Pancreas (tissue), 10 donors: ENCODE data around the gene TSPAN9. TPM values are rescaled to one million over a fixed set of nuclear protein-coding genes. Genes with fewer than 3 reads are reported as not detected.

Experiments used
- ATAC-seq, 4 donors: fragments of 200-7000 bp; cut with Tn5 transposase; one replicate each; pipeline versions ENCODE4 v1.8.0 to v1.9.1; 2020; ENCODE audit warnings: mild to moderate bottlenecking in 4 of 4, moderate library complexity in 4 of 4
- DNase-seq, 6 donors: peaks; one replicate each; pipeline ENCODE4 v3.0.0-alpha.2; 2020
- FAIRE-seq: peaks from 2 replicates; lab custom pipeline; 2012; peaks lifted over from hg19 to GRCh38; lab: Jason Lieb, UNC
- H3K27ac ChIP-seq, 4 donors: fragments of 200-600 bp; sonication (generic); 1 replicate in 3 of 4; 2 replicates in 1 of 4; pipeline versions ENCODE4 v1.5.0 to v1.8.0; 2020
- H3K27me3 ChIP-seq, 4 donors: fragments of 200-600 bp; one replicate each; pipeline ENCODE4 v1.8.0; 2021
- H3K36me3 ChIP-seq, 3 donors: fragments of 200-600 bp; sonication (generic) in 1 of 3; one replicate each; pipeline versions ENCODE4 v1.5.0 to v1.8.0; 2020 to 2021
- H3K4me1 ChIP-seq, 3 donors: fragments of 200-600 bp; one replicate each; pipeline ENCODE4 v1.8.0; 2021
- H3K4me3 ChIP-seq, 4 donors: fragments of 200-600 bp; sonication (generic) in 2 of 4; one replicate each; pipeline versions ENCODE4 v1.5.0 to v1.8.0; 2020 to 2021
- H3K9me3 ChIP-seq, 4 donors: fragments of 200-600 bp; one replicate each; pipeline ENCODE4 v1.8.0; 2021
- WGBS, 2 donors: extraction: QIAGEN DNeasy Blood & Tissue Kit; methylation state at CpG; one replicate each; pipeline ENCODE4 v1.1.7; 2013; 5-methylcytosine and 5-hydroxymethylcytosine counted together
- intact Hi-C, 3 donors: fragments of 100-400 bp; cut with DNase I; formaldehyde crosslinking; loops; one replicate each; pipeline versions ENCODE4 v1.11.1 to v1.14.2; 2022
- polyA plus RNA-seq, 2 donors: library from polyadenylated mRNA; stranded (reverse); fragments of 200-250 nt; gene quantifications; one replicate each; pipeline ENCODE4 v1.2.3, GENCODE V29; 2013
- total RNA-seq, 6 donors: library from RNA; stranded (reverse); fragmentation: NEBNext Ultra II Directional in 4 of 6; extraction: Animal tissue kit (Norgen Biotek cat#: 25700) in 4 of 6; gene quantifications; one replicate each; pipeline versions ENCODE4 v1.2.1 to v1.2.4, GENCODE V29; 2021 to 2023
- TF ChIP-seq, protein P1 (sequence below), 4 donors: fragments of 200-600 bp; sonication (generic) in 3 of 4; IDR thresholded peaks; one replicate each; pipeline versions ENCODE4 v1.5.0 to v1.8.0; 2021; ENCODE audit warnings: antibody characterized with exemption in 4 of 4
- donor health status: healthy with polysubstance abuse.
- donor health status: DM: no; HTN: no; CAD: no; lungs with moderate emphysema.
- donor health status: DM: no; HTN: no; CAD: no.
- donor health status: control.
- donor health status: control.
- donor health status: Bipolar disorder and iron deficiency.
- donor health status: DM: yes; HTN: yes; CAD: no.
- donor health status: DM: no; HTN: no; CAD: no.
- donor health status: DM: no; HTN: no; CAD: no.
- donor health status: DM: yes; HTN: yes; CAD: no.

TSPAN9 gene
- total and polyA plus RNA-seq, 8 donors = 7.8 to 19.5 (median 13.0) TPM

DNA sequence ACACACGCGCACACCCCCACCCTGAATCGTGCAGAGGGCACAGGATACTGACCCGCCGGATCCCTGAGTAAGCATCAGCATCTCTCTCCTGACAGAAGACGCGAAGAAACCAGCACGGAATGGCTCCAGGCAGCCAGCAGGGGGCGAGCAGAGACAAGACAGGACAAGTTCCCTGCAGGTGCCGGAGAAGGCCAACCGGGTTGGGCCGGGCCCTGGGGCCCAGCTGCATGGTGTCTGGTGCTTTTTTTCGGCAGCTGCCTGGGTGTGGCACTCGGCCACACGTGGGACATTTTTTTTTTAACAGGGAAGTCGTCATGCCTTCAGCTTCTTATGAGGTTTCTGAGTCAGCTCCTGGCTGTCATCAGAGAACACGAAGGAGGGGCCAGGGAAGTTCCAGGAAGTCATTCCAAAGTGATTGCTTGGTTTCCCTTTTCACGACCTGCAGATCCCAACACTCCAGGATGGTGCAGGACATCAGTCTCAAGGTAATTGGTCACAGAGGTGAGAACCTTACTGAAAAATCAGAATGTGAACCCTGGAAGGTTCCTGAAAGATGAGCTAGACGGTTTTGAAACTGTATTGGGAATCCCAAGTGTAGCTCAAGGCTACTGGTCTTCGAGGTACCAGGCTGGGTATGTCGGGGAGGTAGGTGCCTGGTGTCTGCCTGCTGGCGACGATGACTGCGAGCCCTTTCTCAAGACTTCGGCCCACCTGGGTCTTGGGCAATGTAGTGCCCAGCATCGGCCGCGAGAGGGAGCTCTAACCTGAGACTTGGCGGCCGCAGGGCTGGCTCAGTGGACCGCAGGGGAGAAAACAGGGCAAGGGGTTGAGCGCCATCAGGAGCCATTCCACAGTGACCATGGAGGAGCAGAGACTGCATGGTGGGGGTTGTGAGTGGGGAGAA lies 223.0 kb downstream of the TSPAN9 start:
- intact Hi-C loops = loop anchor here in 2 of 3 donors (10.0 kb wide), 5 partner anchors 155 to 505 kb away; no protein-coding TSS in a partner anchor
- ATAC-seq (peak; percentile 70 to 86 (median 80)), DNase-seq (peak; percentile 88 to 96 (median 92)), FAIRE-seq (peak; percentile 47)
- H3K4me3 ChIP-seq = peak overlapping the region in 1 of 4 donors; percentile 2
- H3K27ac ChIP-seq = peak overlapping the region in 3 of 4 donors; percentile 53 to 75 (median 67)
- 1 to 2% methylated on average over 32 of the region's 32 CpGs for WGBS, 2 donors
- H3K9me3 ChIP-seq = no peaks in the 10 kb centered on the region
- TF ChIP-seq, protein P1, sequence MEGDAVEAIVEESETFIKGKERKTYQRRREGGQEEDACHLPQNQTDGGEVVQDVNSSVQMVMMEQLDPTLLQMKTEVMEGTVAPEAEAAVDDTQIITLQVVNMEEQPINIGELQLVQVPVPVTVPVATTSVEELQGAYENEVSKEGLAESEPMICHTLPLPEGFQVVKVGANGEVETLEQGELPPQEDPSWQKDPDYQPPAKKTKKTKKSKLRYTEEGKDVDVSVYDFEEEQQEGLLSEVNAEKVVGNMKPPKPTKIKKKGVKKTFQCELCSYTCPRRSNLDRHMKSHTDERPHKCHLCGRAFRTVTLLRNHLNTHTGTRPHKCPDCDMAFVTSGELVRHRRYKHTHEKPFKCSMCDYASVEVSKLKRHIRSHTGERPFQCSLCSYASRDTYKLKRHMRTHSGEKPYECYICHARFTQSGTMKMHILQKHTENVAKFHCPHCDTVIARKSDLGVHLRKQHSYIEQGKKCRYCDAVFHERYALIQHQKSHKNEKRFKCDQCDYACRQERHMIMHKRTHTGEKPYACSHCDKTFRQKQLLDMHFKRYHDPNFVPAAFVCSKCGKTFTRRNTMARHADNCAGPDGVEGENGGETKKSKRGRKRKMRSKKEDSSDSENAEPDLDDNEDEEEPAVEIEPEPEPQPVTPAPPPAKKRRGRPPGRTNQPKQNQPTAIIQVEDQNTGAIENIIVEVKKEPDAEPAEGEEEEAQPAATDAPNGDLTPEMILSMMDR (IDR thresholded peaks at IDR 0.05) = peak; percentile 92 to 96 (median 94)
- no peaks in the 10 kb centered on the region for H3K27me3 ChIP-seq
- no peaks in the 10 kb centered on the region for H3K36me3 ChIP-seq
- H3K4me1 ChIP-seq = peaks cover 15 to 21% (median 16%) of the 10 kb centered on the region in 3 donors

DNA sequence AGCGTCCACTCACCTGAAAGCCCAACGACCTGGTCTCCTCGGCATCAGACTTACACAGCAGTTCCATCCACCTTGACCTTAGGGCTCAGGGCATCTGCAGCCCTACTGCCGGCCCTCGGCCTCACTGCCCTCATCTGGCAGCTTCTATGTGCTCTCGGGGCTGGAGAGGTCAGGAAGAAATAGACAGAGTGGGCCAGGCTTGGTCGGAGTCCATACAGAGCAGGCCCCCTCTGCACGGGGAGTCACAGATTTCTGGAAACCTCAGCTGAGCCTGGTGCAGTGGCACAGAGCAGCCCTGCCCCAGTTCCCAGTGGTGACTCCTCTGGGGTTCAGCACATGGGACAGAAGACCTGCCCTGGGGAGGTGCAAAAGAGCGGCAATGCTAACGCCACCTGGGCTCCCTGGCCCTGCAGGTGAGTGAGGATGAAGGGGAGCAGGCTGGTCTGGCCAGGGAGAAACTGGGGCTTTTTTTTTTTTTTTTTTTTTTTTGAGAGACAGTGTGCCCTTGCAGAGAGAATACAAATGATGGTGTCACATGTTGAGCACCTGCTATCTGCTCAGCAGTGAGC lies 223.7 kb downstream of the TSPAN9 start:
- 24 to 46% methylated on average over 10 of the region's 10 CpGs for WGBS, 2 donors
- Histone ChIP-seq H3K4me3 (no peak overlapping the region), H3K4me1 (peaks cover 7 to 14% (median 9%) of the 10 kb centered on the region in 3 donors), H3K27ac (peak overlapping the region in 1 of 4 donors; percentile 67), H3K27me3 (no peaks in the 10 kb centered on the region), H3K36me3 (no peaks in the 10 kb centered on the region), H3K9me3 (no peaks in the 10 kb centered on the region)
- ATAC-seq (no peak), DNase-seq (peak in 1 of 6 donors; percentile 70), FAIRE-seq (no peak)
- intact Hi-C loops = loop anchor here in 2 of 3 donors (10.0 kb wide), 4 partner anchors 154 to 494 kb away; no protein-coding TSS in a partner anchor
- TF ChIP-seq, protein P1 (IDR thresholded peaks at IDR 0.05) = no peak

DNA sequence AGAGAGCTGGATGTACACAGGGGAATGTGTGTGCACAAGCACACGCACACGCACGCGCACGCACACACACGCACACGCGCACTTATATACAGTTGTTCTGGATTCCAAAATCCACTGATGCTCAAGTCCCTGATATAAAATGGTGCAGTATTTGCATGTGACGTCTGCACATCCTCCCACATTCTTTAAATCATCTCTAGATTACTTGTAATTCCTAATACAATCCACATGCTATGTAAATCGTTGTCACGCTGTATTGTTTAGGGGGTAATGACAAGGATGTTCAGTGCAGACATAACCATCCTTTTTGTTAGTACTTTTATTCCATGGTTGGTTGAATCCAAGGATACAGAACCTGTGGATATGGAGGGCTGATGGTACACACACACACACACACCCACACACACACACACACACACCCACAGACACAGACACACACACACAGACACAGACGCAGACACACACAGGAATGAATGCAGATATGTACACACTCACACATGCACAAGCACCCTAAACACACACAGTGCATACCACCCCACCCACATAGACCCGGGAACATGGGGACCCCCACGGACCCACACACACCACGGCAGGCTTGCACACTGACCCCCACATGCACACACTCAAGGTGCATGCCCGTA lies 225.3 kb downstream of the TSPAN9 start:
- Histone ChIP-seq H3K4me3 (no peak overlapping the region), H3K36me3 (no peaks in the 10 kb centered on the region), H3K4me1 (peaks cover 4 to 8% (median 7%) of the 10 kb centered on the region in 3 donors), H3K27ac (no peak overlapping the region), H3K27me3 (no peaks in the 10 kb centered on the region), H3K9me3 (no peaks in the 10 kb centered on the region)
- DNase-seq (peak in 1 of 6 donors; percentile 47), ATAC-seq (no peak), FAIRE-seq (no peak)
- TF ChIP-seq, protein P1 (IDR thresholded peaks at IDR 0.05) = no peak
- intact Hi-C loops = loop anchor here in 2 of 3 donors (10.0 kb wide), 4 partner anchors 152 to 492 kb away; no protein-coding TSS in a partner anchor
- 75 to 78% methylated on average over 16 of the region's 16 CpGs for WGBS, 2 donors

DNA sequence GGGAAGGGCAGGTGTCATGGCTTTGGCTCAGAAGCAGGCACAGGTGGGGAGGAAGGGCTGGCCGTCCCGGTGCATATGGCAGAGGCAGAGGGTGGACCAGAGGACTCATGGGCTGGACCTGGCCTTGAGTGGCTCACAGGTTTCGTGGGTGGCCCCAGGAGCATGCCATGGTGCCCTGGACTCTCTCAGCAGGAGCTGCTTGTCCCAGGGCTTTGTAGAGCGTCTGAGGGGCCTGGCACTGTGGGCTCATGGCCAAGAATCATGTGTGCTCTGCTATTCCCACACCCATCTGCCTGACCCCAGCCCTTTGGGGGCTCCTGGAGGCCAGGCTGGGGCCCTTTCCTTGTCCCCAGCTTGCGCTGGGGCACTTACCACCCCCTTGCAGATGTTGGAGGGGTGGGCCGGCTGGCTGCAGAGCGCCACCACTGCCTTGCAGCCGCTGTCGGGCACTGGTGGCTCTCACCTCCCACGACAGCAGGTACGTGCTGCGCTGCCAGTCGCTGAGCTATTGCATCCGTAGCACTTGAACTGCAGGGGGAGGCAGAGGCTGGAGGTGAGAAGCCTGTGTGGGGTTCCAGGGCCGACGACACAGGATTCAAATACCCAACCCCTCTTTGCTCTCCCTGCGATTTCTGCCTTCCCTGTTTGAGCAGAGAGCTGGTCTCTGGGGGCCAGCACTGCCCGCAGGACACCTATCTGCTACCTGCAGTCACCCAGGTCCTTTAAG lies 226.4 kb downstream of the TSPAN9 start:
- WGBS, 2 donors = 65 to 68% methylated on average over 18 of the region's 18 CpGs

More for the DNA sequence above, 226.4 kb downstream of the TSPAN9 start:
- Histone ChIP-seq H3K4me3 (no peak overlapping the region), H3K27me3 (no peaks in the 10 kb centered on the region), H3K4me1 (peaks cover 4 to 8% (median 7%) of the 10 kb centered on the region in 3 donors), H3K27ac (no peak overlapping the region), H3K9me3 (no peaks in the 10 kb centered on the region), H3K36me3 (no peaks in the 10 kb centered on the region)
- no peak for FAIRE-seq
- TF ChIP-seq, protein P1 (IDR thresholded peaks at IDR 0.05) = no peak
- ATAC-seq = peak in 1 of 4 donors; percentile 14
- DNase-seq = peak in 2 of 6 donors; percentile 58 to 73
- intact Hi-C loops = loop anchor here in 2 of 3 donors (10.0 kb wide), 4 partner anchors 151 to 491 kb away; no protein-coding TSS in a partner anchor
